ENCODE results near the gene FLNA.
"Not testable (repeated sequence)": the region's sequence is repeated elsewhere in the genome, so short reads cannot be mapped to it uniquely, and the experiment has no call there.

The FLNA gene, protein sequence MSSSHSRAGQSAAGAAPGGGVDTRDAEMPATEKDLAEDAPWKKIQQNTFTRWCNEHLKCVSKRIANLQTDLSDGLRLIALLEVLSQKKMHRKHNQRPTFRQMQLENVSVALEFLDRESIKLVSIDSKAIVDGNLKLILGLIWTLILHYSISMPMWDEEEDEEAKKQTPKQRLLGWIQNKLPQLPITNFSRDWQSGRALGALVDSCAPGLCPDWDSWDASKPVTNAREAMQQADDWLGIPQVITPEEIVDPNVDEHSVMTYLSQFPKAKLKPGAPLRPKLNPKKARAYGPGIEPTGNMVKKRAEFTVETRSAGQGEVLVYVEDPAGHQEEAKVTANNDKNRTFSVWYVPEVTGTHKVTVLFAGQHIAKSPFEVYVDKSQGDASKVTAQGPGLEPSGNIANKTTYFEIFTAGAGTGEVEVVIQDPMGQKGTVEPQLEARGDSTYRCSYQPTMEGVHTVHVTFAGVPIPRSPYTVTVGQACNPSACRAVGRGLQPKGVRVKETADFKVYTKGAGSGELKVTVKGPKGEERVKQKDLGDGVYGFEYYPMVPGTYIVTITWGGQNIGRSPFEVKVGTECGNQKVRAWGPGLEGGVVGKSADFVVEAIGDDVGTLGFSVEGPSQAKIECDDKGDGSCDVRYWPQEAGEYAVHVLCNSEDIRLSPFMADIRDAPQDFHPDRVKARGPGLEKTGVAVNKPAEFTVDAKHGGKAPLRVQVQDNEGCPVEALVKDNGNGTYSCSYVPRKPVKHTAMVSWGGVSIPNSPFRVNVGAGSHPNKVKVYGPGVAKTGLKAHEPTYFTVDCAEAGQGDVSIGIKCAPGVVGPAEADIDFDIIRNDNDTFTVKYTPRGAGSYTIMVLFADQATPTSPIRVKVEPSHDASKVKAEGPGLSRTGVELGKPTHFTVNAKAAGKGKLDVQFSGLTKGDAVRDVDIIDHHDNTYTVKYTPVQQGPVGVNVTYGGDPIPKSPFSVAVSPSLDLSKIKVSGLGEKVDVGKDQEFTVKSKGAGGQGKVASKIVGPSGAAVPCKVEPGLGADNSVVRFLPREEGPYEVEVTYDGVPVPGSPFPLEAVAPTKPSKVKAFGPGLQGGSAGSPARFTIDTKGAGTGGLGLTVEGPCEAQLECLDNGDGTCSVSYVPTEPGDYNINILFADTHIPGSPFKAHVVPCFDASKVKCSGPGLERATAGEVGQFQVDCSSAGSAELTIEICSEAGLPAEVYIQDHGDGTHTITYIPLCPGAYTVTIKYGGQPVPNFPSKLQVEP (N-terminal part only)

DNA sequence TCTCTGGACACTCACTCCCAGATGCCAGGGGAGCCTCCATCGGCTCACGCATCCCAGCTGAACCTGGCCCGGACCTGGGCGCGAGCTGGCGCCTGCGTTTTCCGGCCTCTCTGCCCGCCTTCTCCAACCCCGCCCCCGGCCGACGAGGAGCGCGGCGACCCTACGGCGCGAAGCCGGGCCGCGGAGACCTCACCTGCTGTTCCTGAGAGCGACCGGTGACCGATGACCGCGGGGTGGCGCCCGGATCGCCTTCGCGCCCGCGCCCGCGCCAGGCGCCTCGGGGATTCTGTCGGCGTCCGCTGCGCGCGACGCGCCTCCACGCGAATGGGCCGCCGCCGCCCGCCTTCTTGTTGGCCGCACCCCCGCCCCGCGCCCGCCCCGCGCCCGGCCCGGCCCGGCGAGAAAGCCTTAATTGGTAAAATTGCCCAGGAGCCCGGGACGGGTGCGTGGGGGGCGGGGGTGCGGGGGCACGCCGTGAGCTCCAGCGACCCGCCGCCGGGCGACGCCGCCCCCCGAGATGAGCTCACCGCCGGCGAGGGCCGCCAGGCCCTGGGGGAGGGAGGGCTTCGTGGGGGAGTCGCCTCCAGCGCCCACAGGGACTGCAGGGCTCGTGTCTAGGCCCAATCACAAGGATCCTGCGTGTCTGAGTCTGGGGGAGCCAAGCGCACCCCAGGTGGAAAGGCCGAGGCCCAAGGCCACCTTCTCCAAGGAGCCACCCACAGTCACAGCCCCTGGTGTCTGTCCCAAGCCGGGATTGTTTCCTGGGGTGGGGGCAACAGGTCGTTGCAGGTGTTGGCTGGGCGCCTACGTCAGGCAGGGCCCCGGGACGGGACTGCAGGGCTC is at the start of gene FLNA:
Gene FLNA (minus strand): TSS at position 322 of the 843 bp plus-strand sequence. CDS start 3,389 bp downstream, outside the sequence.
- no peak for DNase-seq (ENCODE audit: extremely low read depth in 1 of 2, low read depth in 1 of 2)

- no peak for DNase-seq (ENCODE audit: extremely low read depth in 1 of 2, low read depth in 1 of 2)
Observed at GRCh38 chrX:154420402-154420756, 45.9 kb upstream of the FLNA start.

DNA sequence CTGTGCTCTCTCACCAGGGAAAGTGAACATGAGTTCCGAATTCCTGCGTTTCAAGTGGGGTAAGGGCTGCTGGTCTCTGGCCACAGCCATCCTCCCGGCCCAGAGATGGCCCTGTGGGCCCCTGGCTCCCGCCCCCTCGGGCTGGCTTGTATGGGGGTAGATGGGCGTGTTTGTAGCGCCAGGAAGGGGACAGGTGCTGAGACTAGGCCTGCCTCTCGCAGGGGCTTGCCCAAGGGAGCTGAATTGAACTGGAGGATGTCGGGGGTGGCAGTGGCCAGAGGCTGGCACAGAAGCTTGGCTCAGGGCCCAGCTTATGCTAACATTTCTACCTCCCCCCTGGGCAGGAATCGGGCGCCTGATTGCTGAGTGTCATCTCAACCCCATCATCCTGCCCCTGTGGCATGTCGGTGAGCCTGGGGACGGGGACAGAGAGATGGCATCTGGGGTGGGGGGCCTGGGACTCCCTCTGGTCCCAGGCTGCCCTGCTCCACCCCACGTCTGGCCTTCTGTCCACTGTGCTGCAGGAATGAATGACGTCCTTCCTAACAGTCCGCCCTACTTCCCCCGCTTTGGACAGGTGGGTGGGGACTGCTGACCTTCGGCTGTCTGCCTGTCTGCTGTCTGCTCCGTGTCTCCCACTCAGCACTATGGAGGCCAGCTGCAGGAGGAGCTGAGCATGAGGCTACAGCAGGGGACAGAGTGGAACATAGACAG is 45.4 kb upstream of the FLNA start:
- DNase-seq (ENCODE audit: extremely low read depth in 1 of 2, low read depth in 1 of 2) = no peak

DNA sequence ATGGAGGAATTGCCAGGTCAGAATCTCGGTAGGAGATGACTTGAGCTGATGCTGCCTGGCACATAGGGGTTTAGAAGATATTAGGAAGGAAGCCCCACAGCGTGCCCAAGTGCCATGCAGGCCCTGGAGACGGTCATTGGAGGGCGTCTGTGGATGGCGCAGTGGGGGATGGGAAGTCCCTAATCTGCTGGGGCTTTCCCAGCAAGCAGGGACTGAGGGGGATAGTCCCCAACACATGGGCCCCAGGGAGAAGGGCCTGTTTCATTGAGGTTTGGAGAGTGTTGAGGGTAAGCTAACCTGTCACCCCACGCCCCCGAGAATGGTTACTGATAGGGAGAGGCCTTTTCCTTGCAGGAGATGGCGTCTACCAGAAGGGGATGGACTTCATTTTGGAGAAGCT is 44.8 kb upstream of the FLNA start:
- no peak for DNase-seq (ENCODE audit: extremely low read depth in 1 of 2, low read depth in 1 of 2)

DNA sequence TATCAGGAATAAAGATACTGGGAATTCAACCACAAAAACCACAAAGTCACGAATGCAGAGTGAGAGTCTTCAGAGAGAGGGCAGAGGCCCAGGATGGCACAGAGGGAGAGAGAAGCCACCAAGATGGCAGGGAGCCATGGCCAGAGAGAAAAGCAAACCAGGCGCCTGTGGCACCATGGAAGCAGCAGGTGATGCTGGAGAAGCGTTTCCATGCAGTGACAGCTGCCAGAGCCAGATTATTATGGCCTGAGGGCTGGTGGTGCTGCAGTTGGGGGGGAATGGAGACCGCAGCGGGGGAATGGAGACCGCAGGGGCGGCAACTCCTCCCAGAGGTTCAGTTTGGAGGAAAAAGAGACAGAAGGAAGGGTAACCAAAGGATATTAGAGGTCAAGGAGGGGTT is 42.7 kb upstream of the FLNA start:
- DNase-seq (ENCODE audit: extremely low read depth in 1 of 2, low read depth in 1 of 2) = no peak

DNA sequence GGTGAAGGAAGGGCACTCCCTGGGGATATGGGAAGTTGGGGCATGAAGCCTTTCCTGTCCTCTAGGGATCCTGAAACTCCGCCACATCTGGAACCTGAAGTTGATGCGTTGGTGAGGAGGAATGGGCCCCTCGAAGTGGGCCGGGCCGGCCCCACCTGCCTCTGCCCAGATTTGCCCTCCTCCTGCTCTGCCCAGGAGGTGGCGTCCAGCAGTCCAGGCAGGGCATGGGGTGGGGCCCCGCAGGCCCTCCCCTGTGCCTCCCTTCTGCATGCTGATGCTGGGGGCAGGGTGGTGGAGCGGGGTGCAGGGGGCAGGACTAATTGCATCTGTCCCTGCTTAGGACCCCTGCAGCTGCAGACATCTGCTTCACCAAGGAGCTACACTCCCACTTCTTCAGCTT is 38.7 kb upstream of the FLNA start:
- no peak for DNase-seq (ENCODE audit: extremely low read depth in 1 of 2, low read depth in 1 of 2)

DNA sequence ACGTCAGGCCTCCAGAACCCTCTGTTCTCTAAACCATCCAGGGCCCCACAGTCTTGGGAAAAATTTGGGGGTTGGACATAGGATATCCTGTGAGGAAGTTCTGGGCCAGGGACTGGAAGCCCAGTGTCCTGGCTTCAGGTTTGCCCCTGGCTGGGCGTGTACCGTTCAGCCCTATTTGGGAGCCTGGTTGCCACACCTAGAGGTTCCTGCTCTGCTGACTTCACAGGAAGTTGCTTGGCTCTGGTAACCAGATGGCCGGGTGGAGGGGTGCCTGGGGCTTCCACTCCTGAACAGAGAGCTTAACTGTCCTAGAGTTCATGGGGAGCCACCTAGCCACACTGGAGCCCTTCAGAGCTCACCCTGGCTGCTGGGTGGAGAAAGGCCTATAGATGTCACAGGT is 38.0 kb upstream of the FLNA start:
- DNase-seq (ENCODE audit: extremely low read depth in 1 of 2, low read depth in 1 of 2) = no peak

- peak in 1 of 2 donors; percentile 33 for DNase-seq (ENCODE audit: extremely low read depth in 1 of 2, low read depth in 1 of 2)
Observed at GRCh38 chrX:154411981-154412340, 37.5 kb upstream of the FLNA start.

DNA sequence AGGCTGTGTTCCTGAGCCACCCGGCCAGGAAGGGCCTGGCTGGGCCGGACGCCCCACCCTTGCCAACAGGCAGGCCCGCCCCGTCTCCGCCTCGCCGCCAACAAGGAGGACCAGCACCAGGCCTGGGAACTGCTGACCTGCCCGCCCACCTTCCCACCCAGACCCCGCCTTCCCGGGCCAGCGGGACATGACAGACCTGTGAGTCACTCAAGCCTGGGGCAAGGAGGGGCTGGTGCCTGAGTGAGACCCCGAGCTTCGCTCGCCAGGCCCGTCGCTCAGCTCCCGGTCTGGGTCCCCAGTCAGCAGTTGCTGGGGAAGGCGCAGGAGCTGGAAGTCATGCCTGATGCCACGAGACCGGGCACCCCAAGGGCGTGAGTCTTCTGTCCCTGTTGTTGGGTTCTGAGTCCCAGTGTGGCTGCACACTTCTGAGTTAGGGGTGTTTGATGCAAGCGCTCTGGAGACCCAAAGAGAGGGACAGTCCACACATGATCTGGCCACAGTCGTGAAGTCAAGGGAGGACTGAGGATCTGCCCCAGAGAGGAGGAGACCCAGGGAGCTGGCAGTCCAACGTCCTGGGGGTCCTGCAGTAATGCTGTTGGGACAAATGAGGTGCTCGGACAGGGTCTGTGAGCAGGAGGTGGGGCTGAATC is 34.9 kb upstream of the FLNA start, which contains the start of gene DNASE1L1:
Gene DNASE1L1 (minus strand): TSS at position 33 of the 650 bp plus-strand sequence. CDS start 3,686 bp downstream, outside the sequence.
- DNase-seq (ENCODE audit: extremely low read depth in 1 of 2, low read depth in 1 of 2) = no peak

GRCh38 chrX:154408659-154409221 is 34.3 kb upstream of the FLNA start:
- DNase-seq (ENCODE audit: extremely low read depth in 1 of 2, low read depth in 1 of 2) = no peak

DNA sequence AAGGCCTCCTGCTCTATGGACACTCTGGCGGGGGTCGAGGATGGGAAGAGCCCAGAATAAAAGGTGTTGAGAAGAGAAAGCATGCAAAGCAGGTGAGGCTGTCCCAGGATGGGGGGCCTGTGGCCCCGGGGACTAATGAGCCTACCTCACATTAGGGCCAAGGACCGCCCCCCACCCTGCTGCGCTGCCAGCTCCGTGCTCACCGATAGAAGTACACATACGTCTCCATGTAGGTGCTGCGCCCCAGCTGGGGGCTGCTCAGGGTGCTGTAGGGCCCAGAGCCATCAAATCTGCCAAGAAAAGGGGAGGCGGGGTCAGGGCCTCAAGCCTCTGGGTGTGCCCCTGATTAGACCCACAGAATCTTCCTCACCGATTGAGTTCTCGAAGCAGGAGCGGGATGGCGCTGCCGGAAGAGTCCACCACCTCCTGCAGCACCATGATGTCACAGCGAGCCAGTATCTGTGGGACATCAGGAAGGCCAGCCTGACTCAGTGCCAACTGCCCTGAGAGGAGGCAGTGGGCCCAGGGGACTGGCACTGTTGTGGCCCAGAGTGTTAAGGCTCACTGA is 30.3 kb upstream of the FLNA start:
- DNase-seq (ENCODE audit: extremely low read depth in 1 of 2, low read depth in 1 of 2) = no peak

DNA sequence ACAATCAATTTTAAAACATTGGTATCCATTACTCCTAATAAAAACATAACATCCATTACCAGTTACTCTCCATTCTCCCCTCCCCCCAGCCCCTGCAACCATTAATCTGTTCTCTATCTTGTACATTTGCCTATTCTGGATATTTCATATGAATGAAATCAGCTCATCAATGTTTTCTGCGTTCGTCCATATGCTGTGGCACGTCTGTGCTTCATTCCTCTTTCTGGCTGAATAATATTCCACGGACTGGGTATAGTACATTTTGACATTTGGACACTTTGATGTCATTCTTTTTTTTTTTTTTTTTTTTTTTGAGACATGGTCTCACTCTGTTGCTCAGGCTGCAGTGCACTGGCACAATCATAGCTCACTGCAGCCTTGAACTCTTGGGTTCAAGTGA is 29.4 kb upstream of the FLNA start:
- DNase-seq (ENCODE audit: extremely low read depth in 1 of 2, low read depth in 1 of 2) = no peak

- no peak for DNase-seq (ENCODE audit: extremely low read depth in 1 of 2, low read depth in 1 of 2)
Observed at GRCh38 chrX:154403192-154403591, 28.8 kb upstream of the FLNA start.

DNA sequence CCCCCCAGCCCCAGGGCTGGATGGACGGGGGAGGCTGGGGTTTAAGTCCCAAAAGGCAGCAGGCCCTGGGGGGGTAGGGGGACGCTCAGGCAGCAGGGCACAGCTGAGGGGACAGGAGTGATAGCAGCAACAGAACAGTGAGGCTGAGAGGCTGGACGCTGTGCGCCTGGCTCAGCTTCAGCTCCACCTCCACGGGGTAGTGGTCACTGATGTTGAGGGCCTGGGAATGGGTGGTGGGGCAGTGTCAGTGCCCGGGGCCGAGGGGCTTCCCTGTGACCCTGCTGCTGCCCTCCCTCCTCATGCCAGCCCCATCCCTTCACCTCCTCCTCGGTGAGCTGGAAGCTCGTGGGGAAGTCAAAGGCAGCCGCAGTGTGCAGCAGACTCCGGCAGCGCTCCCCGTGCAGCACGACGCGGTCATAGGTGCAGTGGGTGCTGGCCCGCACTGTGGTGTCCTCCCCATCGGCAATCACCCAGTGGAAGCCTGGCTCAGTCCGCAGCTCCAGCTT is 28.2 kb upstream of the FLNA start:
- DNase-seq (ENCODE audit: extremely low read depth in 1 of 2, low read depth in 1 of 2) = no peak

DNA sequence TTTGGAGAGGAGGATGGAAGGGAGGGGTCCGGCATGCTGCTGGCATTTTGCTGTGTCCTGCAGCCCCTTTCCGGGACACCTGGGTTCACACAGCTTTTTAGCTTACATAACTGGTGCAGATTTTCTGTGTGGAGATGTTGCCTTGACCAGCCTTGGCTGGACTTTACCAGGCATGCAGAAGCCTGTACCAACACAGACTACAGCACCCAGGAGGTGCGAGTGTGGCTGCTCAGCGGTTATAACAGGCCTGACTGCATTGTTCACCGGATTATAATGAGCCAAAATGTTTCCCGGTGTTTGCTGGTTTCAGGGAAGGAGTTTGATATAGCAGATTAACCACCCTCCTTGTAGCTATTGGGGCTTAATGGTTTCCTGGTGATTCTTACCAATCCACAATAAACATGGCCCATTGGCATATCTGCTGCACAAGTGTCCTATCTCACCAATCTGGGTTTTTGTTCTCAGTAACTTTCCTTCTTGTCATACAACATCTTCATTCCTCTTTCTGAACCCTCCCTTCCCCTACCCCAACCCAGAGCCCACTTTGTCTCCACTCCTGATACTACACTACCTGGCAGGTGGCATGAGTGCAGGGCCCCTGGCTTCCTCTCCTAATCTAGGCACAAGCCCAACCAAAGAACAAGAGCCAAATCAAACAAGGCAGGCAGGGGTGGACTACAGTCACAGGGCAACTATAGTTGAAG is 27.6 kb upstream of the FLNA start:
- no peak for DNase-seq (ENCODE audit: extremely low read depth in 1 of 2, low read depth in 1 of 2)

GRCh38 chrX:154401045-154401799 is 26.8 kb upstream of the FLNA start:
- DNase-seq (ENCODE audit: extremely low read depth in 1 of 2, low read depth in 1 of 2) = no peak

DNA sequence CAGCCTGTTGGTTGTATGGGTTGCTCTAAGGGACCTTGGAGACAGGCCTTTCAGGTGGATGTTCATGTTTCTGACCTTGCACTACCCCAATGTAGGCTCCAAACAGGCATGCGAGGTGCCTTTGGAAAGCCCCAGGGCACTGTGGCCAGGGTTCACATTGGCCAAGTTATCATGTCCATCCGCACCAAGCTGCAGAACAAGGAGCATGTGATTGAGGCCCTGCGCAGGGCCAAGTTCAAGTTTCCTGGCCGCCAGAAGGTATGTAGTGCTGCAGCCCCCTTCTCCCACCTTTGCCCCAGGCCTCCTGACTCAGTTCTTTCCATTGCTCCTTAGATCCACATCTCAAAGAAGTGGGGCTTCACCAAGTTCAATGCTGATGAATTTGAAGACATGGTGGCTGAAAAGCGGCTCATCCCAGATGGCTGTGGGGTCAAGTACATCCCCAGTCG is 26.0 kb upstream of the FLNA start:
- not testable (repeated sequence) for DNase-seq (ENCODE audit: extremely low read depth in 1 of 2, low read depth in 1 of 2)

Data from activated CD8-positive, alpha-beta memory T cell treated with anti-CD3 and anti-CD28 coated beads for 1 hour (primary cell).